DND-41 (cell line): ENCODE measurements around the gene C4orf17.
A peak's percentile ranks its signal among the peaks of the same experiment; 100 is the strongest.

Experiments used
- ATAC-seq: fragments of 200-7000 bp; cut with Tn5 transposase; 3 replicates; pipeline ENCODE4 v1.9.1; 2021; ENCODE audit warnings: low read depth; ENCODE audit not compliant: insufficient read depth
- DNase-seq: peaks from one replicate; pipeline ENCODE4 v3.0.0-alpha.2; 2020
- H2AFZ ChIP-seq: 2 replicates; pipeline ENCODE4 v1.6.0; 2012; ENCODE audit warnings: low read depth, low read length
- H3K27ac ChIP-seq: 2 replicates; pipeline ENCODE4 v1.5.1; 2012; ENCODE audit warnings: low read length, inconsistent platforms
- H3K27me3 ChIP-seq: fragments of 200-600 bp; sonication (generic); 2 replicates; pipeline ENCODE4 v1.6.0; 2012; ENCODE audit warnings: low read length, mild to moderate bottlenecking, inconsistent platforms; ENCODE audit not compliant: insufficient read depth, poor library complexity
- H3K36me3 ChIP-seq: 2 replicates; pipeline ENCODE4 v1.5.1; 2012; ENCODE audit warnings: low read length, inconsistent platforms; ENCODE audit not compliant: insufficient read depth
- H3K4me1 ChIP-seq: 2 replicates; pipeline ENCODE4 v1.5.1; 2012; ENCODE audit warnings: mild to moderate bottlenecking, low read length; ENCODE audit not compliant: insufficient read depth
- H3K4me2 ChIP-seq: 2 replicates; pipeline ENCODE4 v1.6.0; 2012; ENCODE audit warnings: mild to moderate bottlenecking, moderate library complexity, low read length, inconsistent platforms; ENCODE audit not compliant: insufficient read depth
- H3K4me3 ChIP-seq, 2 experiments: fragments of 200-600 bp in 1 of 2; shearing (Covaris generic) in 1 of 2; 2 replicates each; pipeline ENCODE4 v1.5.1; 2012 to 2016; ENCODE audit warnings: inconsistent platforms in 2 of 2, low read length in 2 of 2, mild to moderate bottlenecking in 2 of 2, low read depth in 1 of 2, moderate library complexity in 1 of 2
- H3K79me2 ChIP-seq: 2 replicates; pipeline ENCODE4 v1.6.0; 2012; ENCODE audit warnings: low read length, inconsistent platforms; ENCODE audit not compliant: insufficient read depth
- H3K9ac ChIP-seq: 2 replicates; pipeline ENCODE4 v1.6.0; 2012; ENCODE audit warnings: low read depth, mild to moderate bottlenecking, inconsistent platforms, low read length, moderate library complexity
- H3K9me3 ChIP-seq: 2 replicates; pipeline ENCODE4 v1.5.1; 2012; ENCODE audit warnings: low read length, moderate library complexity, mild to moderate bottlenecking, inconsistent platforms; ENCODE audit not compliant: insufficient read depth, severe bottlenecking
- H4K20me1 ChIP-seq: 2 replicates; pipeline ENCODE4 v1.6.0; 2012; ENCODE audit warnings: low read length; ENCODE audit not compliant: insufficient read depth
- EZH2 ChIP-seq: IDR thresholded peaks from 3 replicates; pipeline ENCODE4 v1.6.1; 2012; ENCODE audit warnings: borderline replicate concordance, low read depth, mild to moderate bottlenecking, moderate library complexity, low read length, inconsistent platforms; ENCODE audit not compliant: severe bottlenecking
- TF ChIP-seq, protein P1 (sequence below): IDR thresholded peaks from 2 replicates; pipeline ENCODE4 v1.5.1; 2012; ENCODE audit warnings: borderline replicate concordance, low read length, moderate library complexity, mild to moderate bottlenecking; ENCODE audit not compliant: poor library complexity, severe bottlenecking; ENCODE audit errors: extremely low read depth

The C4orf17 gene

DNA sequence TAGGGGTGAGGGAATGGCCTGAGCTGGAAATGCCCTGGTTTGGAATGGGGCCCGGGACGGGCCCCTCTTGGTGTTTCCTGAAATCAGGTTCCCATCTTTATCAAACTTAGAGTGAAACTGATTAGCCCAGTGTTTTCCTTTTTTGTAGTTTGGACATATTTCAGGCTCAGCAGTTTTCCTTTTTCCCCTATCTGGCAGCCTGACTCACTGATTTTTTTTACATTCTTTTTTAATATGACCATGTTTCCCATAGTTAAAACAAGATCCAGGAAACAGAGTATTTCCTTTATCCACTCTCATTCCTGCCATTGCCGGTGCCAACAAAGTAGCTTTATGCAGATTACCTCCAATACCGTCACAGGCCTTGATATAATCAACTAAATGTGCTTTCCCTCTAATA, 20.5 kb upstream of the C4orf17 start:
- Histone ChIP-seq H3K9ac (no peak overlapping the region), H3K4me2 (no peak overlapping the region), H3K27ac (no peak overlapping the region), H3K79me2 (no peaks in the 10 kb centered on the region), H3K36me3 (no peaks in the 10 kb centered on the region), H3K4me3 (no peak overlapping the region), H3K9me3 (peaks cover 34% of the 10 kb centered on the region), H2AFZ (no peak overlapping the region), H4K20me1 (no peaks in the 10 kb centered on the region), H3K27me3 (no peaks in the 10 kb centered on the region), H3K4me1 (no peaks in the 10 kb centered on the region)
- no peak for DNase-seq
- no peak for ATAC-seq
- no peak for TF ChIP-seq EZH2

GRCh38 chr4:99504804-99505502, 5.9 kb upstream of the C4orf17 start:
- peaks cover 45% of the 10 kb centered on the region for H3K4me1 ChIP-seq
- TF ChIP-seq, protein P1, sequence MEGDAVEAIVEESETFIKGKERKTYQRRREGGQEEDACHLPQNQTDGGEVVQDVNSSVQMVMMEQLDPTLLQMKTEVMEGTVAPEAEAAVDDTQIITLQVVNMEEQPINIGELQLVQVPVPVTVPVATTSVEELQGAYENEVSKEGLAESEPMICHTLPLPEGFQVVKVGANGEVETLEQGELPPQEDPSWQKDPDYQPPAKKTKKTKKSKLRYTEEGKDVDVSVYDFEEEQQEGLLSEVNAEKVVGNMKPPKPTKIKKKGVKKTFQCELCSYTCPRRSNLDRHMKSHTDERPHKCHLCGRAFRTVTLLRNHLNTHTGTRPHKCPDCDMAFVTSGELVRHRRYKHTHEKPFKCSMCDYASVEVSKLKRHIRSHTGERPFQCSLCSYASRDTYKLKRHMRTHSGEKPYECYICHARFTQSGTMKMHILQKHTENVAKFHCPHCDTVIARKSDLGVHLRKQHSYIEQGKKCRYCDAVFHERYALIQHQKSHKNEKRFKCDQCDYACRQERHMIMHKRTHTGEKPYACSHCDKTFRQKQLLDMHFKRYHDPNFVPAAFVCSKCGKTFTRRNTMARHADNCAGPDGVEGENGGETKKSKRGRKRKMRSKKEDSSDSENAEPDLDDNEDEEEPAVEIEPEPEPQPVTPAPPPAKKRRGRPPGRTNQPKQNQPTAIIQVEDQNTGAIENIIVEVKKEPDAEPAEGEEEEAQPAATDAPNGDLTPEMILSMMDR, result peak; percentile 53
- TF ChIP-seq EZH2, result no peak
- no peaks in the 10 kb centered on the region for H3K79me2 ChIP-seq
- peak; percentile 76 for ATAC-seq
- H3K27ac ChIP-seq, result peak overlapping the region; percentile 71
- peak overlapping the region; percentile 29; the same call in 1 of the 2 replicates for H2AFZ ChIP-seq
- 0 out of 2 replicates have a peak overlapping the region, but pooled peaks have one; percentile 12 for H3K4me2 ChIP-seq
- H3K9me3 ChIP-seq, result no peaks in the 10 kb centered on the region
- H3K36me3 ChIP-seq, result no peaks in the 10 kb centered on the region
- H4K20me1 ChIP-seq, result no peaks in the 10 kb centered on the region
- no peak overlapping the region for H3K4me3 ChIP-seq
- no peak overlapping the region; the same call in 1 of the 2 replicates for H3K9ac ChIP-seq
- peak; percentile 84 for DNase-seq
- no peaks in the 10 kb centered on the region for H3K27me3 ChIP-seq

DNA sequence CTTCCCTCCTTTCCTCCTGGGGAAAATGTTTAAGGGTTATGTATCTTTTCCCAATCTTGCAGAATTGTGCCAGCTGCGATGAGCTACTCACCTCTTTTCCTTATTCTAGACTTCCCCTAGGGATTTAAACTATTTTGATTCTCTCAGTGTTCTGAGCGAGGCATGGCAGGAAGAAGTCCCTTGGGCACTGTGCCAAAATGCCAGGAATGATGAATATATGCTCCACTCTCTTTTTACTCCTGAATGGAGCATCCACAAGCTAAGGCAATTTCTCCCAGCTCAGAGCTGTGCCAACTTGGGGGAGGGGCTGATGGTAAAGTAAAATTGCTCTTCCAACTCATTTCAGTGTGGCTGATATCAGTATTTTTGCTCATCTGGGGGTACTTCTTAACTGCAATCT, 4.0 kb upstream of the C4orf17 start:
- Histone ChIP-seq H4K20me1 (no peaks in the 10 kb centered on the region), H3K79me2 (no peaks in the 10 kb centered on the region), H3K9me3 (no peaks in the 10 kb centered on the region), H3K27ac (no peak overlapping the region), H3K36me3 (no peaks in the 10 kb centered on the region), H3K27me3 (no peaks in the 10 kb centered on the region), H2AFZ (no peak overlapping the region), H3K4me3 (no peak overlapping the region), H3K4me2 (no peak overlapping the region), H3K4me1 (peaks cover 45% of the 10 kb centered on the region), H3K9ac (no peak overlapping the region)
- TF ChIP-seq, protein P1, result no peak
- no peak for TF ChIP-seq EZH2
- ATAC-seq (no peak), DNase-seq (no peak)

- Histone ChIP-seq H2AFZ (no peak overlapping the region), H3K4me1 (peaks cover 45% of the 10 kb centered on the region), H3K9me3 (no peaks in the 10 kb centered on the region), H3K9ac (no peak overlapping the region), H3K27ac (no peak overlapping the region), H3K36me3 (no peaks in the 10 kb centered on the region), H3K4me2 (no peak overlapping the region), H3K27me3 (no peaks in the 10 kb centered on the region), H4K20me1 (no peaks in the 10 kb centered on the region), H3K79me2 (no peaks in the 10 kb centered on the region), H3K4me3 (no peak overlapping the region)
- ATAC-seq (no peak), DNase-seq (no peak)
- TF ChIP-seq, protein P1, result no peak
- TF ChIP-seq EZH2, result no peak
Observed at GRCh38 chr4:99507349-99507748, 3.5 kb upstream of the C4orf17 start.
